ENCODE measurements around the gene MATCAP1. TPM values are rescaled to one million over a fixed set of nuclear protein-coding genes. Genes with fewer than 3 reads are reported as not detected.
A peak's percentile ranks its signal among the peaks of the same experiment; 100 is the strongest.

Gene MATCAP1
- polyA plus RNA-seq, 1 donor = 51.5 TPM

DNA sequence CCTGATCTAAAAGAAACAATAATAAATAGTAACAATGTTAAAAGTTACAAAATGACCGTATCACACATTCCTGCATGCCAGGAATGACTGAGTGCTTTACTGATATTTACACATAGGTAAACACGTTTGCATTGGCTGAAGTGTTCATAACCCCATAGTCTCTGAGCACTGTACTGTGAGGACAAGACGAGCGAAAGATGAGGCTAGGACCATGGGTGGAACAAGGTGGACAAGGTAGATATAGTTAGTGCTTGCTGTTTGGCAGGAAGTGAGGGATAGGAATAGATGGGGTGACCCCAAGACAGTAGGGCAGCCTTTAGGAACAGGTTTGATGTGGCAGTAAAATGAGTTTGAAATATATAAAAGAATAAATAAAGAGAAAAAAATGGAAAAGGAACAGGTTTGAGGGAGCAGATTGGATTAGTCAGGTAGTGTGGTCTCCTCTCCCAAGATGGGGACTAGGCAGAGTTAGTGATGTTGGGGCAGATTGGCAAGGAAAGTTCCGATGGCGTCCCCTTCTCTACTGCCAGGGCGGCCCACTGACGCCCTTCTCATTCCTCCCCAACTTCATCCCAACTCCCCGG is 7.7 kb upstream of the MATCAP1 start:
- no peak for DNase-seq

DNA sequence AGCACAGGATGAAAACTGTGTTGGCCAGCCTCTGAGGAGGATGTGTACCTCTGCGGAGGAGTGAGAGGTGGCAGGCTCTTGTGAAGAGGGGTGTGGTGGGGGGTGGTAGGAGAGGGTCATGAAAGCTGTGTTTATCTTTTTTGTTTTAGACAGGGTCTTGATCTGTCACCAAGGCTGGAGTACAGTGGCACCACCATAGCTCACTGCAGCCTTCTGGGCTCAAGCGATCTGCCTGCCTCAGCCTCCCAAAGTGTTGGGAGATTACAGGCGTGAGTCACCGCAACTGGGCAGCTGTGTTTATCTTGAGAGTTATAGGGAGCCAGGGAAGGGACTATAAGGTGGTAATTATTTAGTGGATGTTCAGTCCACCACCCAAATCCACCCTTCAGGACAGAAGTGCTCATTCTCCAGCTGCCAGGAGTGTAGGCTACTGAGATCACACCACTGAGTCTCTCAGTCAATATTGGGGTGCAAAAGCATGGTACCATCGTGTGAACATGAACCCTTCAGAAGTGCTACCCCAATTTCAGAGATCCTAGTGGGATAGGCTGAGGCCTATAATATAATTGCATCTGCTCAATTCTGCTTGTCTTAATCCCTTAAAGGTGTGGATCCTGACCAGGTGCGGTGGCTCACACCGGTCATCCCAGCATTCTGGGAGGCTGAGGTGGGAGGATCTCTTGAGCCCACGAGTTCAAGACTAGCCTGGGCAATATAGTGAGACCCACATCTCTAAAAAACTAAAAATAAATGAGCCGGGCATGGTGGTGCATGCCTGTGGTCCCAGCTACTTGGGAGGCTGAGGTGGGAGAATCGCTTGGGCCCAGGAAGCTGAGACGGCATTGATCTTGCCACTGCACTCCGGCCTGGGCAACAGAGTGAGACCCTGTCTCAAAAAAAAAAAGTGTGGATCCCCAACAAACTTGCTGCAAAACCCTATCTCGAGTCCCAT is 7.0 kb upstream of the MATCAP1 start:
- no peak for DNase-seq

DNA sequence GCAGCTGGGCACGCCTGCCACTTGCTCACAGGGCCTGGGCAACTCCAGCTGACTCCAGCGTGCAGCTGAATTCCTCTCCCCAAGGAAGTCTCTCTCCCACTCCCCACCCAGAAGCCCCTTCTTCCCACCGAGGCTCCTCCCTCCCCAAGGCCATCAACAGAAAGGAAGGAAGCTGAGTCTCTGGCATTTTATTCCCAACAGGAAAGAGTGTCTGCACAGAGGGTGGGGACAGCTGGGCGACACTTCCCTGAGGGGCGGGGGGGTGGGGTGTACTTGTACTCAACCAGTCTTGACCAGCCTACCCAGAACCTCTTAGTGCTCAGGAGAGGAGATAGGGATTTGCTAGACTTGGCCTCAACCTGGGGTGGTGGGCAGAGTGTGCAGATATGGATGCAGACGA is 6.3 kb upstream of the MATCAP1 start, which contains the start of gene EXOC3L1:
EXOC3L1 (minus strand) TSS at position 96 of the 400 bp plus-strand sequence. CDS start 460 bp downstream, outside the sequence.
- DNase-seq = no peak

DNA sequence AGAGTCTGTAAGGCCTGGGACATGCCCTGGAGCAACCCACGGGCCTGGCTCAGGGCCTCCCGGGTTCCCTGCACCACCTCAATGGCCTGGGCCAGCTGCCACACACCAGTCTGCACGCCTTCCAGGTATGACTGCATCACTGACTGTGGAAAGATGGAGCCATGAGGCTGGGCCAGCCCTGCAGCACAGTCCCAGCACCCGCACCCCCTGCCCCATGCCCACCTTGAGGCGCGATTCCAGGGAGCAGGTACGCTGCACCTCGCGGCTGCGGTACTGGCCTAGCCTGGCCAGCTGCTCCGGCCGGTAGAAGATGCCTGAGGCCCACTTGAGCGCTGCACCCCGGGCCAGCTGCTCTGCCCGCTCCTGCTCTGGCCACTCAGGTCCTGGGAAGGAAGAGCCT is 5.0 kb upstream of the MATCAP1 start:
- DNase-seq = no peak

DNA sequence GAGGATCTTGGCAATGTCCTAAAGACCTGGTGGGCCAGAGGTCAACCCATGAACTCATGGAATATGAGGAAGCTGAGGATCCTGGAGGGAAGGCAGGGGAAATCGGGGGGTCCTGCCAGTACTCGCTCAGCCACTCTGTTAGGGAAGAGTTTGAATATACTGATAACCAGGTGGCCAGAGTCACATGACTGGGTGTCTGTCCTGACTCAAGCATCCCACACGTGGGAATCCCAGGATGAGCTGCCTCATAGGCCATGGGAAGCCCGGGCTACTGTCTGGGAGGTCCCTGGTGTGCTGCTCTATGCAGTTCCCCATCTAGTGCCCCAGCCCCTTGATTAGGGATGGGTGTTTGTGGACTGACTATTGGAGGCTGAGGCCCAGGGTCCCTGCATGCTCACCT is 4.6 kb upstream of the MATCAP1 start:
- no peak for DNase-seq

DNA sequence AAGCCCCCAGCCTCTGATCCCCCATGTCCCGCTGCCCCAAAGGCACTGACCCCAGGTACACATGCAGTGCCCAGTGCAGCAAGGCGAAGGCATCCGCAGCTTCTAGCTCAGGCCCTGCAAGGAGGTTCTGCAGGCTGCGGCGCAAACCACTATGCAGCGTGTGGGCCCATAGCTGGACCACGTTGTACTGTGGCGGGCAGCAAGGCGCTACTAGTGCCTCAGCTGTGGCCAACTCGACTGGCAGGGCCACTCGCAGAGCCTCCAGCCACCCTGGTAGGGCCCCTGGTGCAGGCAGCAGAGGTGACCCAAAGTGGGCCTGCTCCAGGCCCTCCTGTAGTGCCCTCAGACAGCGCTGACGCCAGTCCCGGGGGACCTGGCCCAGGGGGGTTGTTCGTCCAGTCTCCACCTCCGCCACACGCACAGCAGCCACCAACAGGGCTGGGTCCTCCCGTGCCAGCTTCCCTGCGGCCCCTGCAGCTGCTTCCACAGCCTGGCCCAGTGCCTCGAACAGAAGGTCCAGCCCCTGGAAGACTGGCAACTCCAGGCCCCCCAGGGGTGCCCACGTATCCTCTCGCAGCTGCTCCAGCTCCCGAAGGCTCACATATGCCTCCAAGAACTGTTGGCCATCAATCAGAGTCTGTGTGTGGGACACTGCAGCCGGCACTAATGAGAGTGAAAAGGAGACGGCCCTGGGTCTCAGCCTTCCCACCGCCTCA is 3.6 kb upstream of the MATCAP1 start:
- no peak for DNase-seq

DNA sequence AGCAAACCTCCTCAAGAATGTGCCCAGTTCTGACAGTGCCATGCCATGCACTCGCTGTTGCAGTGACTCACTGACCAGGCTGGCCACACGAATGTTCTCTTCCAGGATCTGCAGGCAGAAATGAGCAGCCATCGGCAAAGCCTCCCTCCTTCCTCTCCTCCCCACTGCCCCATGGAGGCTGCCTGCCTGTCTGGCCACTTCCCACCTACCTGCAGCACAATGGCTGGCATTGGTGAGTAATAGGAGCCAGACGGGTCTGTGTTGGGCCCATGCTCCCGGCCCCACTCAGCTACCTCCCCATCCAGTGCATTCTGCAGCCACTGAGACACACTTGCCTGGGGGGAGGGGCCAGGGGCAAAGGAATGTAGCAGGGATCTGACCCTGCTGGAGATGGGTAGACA is 2.8 kb upstream of the MATCAP1 start:
- no peak for DNase-seq

DNA sequence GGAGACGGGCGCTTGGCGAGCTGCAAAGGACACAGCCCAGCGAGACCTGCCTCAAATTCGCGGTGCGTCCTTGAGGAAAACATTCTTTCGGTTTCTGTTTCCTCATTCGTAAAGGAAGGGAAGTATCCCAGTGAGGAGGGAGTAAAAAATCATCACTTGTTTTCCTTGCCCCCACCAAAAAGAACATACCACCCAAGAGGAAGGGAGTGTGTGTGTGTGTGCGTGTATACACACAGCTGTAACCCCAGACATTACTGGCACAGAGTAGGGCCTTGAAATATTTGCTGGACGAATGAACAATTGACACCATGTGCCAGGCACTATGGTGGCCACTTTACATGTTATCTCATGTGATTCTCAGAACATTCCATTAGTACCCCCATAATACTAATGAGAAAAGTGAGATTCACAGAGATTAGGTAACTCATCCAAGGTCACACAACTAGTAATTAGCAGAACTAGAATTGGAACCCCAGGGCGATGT is 1.9 kb upstream of the MATCAP1 start:
- DNase-seq = no peak

DNA sequence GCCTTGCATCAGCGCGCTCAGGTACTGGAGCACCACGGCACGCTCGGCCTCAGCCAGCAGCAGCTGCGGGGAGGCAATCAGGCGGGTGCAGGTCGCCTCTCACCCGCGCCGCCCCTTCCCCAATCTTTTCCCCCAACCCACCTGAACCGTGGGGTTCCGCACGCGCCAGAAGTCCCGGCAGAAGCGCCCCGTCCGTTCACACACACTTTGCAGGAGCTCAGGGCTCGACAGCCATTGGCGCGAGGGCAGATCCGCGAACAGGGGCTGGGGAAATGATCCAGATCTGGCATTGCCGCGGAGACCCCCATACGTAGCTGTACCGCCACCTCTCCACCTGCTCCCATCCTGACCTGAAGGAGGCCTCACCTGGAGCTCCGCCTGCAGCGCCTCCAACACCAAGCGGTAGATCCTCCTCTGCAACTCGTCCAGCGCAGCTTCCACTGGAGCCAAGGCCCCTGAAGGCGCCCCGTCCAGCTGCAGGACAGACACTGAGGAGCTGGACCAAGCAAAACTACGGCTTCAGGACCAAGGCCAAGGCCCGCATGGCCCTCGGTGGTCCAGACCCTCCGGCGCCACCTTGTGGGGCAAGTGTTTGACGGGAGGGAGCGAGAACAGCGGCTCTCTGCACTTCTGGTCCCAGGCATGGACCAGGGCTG is 1.4 kb upstream of the MATCAP1 start:
- peak; percentile 89 for DNase-seq

DNA sequence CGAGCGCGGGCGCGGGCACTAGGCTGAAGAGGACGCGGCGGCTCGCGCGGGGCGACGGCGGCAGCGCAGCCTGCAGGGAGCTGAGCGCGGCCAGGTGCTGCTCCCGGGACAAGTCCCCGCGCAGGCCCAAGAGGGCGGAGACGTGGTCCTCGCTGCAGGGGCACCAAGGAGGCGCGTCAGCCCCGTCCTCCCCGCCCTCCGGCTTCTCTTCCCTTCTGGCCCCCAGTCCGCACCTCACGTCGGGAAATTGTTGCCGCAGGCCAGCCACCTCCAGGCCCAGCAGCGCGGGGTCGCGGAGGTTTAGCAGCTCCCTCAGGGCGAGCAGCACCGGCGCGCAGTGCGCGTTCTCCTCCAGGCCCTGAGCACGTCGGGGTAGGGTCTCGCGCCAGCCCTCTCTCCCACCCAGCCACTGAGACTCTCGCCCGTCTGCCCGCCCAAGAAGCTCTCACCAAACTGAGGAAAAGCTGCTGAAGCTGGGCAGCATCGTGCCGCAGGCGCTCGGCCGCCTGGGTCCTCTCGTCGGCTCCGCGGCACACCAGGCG is 761 bp upstream of the MATCAP1 start:
- DNase-seq = no peak

DNA sequence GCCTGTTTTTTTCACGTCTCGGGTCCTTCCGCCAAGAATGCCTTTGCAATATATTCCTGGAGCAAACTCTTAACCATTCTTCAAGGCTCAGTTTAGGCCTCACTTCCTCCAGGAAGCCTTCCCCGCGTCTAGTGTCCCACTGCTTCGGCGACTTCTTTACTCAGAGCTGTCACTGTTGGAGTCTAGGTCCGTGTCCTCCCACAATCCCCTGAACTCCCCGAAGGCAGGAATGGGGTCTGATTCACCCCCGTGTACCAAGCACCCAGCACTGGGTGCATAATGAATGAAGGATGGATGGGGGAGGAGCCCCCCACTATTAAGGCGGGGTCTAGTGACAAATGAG is 508 bp downstream of the MATCAP1 start:
- DNase-seq = no peak

DNA sequence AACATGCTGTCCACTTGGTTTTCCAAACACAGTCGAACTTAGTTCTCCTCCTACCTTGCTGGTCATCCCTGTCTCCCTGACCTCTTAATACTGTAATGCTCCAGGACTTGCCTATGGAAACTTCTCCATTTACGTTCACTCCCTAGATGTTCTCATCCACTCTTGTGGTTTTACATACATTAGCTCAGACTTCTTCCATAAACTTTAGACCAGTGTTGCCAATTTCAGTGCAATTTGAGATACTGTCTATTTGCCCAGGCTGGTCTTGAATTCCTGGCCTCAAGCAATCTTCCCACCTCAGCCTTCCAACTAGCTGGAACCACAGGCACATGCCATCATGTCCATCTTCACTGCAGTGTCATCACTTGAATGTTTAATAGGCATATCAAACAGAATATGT is 1.5 kb downstream of the MATCAP1 start:
- DNase-seq = no peak

DNA sequence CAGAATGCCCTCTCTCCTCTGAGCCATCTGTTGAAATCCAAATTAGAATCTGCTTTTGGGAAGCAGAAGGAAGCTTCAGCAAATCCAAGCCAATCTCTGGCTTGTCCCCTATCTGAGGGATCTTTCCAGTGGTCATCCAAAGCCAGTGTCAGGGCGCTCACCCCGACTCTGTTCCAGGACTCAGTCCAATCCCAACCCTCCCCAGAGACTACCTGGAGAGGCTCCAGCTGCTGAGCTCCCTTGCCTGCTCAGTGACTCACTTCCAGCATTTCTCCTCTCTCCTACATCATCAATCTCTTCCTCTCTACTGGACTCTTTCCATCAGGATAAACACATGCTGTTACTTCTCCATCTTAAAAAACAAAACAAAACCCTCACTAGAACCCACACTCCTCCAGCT is 2.4 kb downstream of the MATCAP1 start:
- no peak for DNase-seq

DNA sequence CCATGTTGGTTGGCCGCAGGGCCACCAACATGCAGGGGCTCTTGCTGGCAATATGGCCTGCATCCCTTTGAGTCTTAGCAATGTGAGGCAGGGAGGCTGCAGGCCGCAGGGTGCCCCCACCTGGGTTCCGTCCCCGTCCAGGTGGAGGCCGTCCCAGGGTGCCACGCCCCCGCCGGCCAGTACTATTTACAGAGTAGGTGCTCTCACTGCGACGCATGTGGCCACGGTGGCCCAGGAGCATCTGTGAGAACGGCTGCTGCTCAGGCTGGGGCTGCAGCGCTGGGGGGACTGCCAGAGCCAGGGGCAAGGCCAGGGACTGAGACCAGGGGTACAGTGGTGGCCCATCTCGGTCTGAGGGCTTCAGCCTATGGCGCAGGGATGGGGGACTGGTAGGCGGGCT is 3.6 kb downstream of the MATCAP1 start:
- DNase-seq = no peak

DNA sequence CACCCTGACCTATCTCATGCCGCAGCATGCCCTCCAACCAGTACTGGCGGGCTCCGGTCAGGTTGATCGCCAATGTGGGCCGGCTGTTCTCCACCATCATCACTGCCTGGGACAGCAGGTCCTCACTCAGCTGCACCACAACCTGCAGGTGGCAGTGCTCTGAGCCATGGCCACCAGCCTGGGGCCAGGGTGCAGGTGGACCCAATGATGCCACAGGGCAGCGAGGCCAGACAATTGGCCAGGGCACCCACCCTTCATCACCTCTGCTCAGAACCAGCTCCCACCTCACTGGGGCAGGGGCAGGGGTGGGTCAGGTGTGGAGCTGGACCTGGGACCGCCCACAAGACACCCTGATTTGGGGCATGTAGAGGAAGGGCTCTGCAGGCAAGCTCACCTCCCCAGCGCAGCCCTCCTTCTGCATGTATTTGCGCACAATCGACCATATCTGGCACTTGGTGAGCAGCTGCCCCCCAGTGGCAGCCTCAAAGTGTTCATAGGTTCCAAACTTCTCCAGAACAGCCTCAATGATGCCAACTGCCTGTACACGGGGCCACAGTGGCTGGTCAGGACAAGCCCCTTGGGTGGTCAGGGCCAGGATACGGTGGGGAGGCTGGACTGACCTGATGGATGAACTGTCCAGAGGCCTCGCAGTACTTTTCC is 4.2 kb downstream of the MATCAP1 start:
- DNase-seq = no peak

DNA sequence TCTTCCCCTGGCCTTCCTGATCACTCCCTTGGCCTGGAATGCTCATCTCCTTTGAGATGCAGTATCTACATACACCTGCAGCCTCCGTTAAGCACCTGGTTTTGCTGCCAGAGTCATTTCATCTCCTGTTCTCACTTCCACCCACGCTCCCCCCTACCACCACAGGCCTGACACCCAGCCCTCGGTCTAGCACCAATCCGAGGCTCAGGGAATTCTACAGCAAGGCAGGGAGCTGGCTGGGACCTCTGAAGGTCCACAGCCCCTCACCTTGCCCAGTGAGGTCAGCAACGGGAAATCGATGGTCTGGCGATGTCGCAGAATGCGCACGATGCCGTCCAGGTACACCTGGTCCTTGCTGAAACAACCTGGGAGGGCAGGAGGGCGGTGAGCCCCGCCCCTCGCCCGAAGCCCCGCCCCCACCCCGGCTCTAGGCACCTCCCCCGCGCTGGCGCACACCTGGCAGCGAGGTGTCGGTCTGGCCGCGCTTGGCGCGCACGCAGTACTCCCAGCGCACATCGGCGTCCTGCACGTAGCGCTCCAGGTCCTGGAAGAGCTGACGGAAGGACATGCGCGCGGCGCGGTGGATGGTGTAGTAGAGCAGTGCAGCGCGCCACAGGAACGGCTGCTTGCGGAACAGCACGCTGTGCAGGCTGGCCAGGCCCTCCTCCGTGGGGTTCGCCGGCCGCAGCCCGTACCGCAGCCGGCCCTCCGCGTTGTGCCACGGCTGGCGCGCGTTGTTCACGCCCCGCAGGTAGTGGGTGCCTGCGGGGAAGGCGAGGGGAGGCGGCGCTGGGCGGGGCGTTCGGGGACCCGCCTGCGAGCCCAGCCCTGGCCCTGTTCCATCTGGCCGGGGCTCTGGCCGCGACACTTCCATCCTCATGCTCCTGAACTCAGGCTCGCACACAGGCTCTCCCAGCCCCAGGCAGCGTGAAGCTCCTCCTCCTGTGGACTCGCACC is 5.7 kb downstream of the MATCAP1 start:
- DNase-seq = no peak

DNA sequence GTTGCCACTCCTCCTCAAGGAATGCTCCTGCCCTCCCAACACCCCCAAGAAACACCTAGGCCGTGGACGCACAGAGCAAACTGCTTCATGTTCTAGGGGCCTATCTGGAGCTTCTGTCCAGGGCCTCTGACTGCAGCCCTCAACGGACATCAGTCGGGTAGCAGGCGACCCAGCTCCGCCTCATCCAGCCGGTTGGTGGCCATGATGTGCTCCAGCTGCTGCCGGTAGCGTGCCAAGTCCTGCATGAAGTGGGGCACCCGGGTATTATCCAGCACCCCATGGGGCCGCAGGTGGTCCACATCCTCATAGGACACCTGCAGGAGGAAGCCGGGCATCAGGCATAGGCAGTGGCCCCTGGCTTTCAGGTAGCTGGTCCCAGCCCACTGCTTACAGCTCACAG is 7.1 kb downstream of the MATCAP1 start:
- no peak for DNase-seq

DNA sequence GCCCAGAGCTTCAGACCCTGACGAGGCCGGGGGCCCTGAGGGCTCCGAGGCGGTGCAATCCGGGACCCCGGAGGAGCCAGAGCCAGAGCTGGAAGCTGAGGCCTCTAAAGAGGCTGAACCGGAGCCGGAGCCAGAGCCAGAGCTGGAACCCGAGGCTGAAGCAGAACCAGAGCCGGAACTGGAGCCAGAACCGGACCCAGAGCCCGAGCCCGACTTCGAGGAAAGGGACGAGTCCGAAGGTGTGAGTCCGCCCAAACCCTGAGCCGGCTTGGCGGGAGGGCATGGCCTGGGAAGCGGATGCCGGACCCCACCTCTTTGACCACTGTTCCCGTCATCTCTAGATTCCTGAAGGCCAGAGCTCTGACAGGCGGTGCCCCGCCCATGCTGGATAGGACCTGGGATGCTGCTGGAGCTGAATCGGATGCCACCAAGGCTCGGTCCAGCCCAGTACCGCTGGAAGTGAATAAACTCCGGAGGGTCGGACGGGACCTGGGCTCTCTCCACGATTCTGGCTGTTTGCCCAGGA is 9.0 kb downstream of the MATCAP1 start:
- no peak for DNase-seq

DNA sequence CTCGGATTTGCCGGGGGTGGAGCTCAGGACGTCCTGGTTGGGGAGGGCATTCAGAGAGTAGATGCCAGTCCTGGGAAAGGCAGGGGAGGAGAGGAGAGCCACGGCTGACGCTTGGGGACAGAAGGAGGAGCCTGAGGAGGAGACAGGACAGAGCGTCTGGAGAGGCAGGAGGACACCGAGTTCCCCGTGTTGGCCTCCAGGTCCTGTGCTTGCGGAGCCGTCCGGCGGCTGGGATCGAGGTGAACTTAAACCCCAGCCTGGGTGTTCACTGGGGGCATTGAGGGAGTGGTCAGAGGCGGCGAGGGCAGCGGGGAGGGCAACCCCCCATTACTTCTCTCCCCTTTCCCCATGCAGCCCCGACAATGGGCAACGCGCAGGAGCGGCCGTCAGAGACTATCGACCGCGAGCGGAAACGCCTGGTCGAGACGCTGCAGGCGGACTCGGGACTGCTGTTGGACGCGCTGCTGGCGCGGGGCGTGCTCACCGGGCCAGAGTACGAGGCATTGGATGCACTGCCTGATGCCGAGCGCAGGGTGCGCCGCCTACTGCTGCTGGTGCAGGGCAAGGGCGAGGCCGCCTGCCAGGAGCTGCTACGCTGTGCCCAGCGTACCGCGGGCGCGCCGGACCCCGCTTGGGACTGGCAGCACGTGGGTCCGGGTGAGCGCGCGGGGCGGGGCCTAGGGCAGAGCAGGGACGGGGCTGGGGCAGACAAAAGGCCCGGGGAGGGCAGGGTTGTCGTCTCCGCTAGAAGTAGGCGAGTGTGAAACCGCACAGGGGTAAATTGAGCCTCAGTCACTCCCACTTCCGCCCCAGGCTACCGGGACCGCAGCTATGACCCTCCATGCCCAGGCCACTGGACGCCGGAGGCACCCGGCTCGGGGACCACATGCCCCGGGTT is 9.7 kb downstream of the MATCAP1 start:
- no peak for DNase-seq
